ENCODE measurements around the gene PITPNM1.

- TF ChIP-seq POLR2A (IDR thresholded peaks at IDR 0.05; ENCODE audit: low read depth, low read length) (no peak), TAF1 (IDR thresholded peaks at IDR 0.05; ENCODE audit: borderline replicate concordance, low read depth, low read length) (no peak), POLR2AphosphoS5 (IDR thresholded peaks at IDR 0.05; ENCODE audit: low read depth, low read length) (no peak)
These were observed 2.7 kb downstream of the PITPNM1 start for GRCh38 chr11:67502328-67502979.

All from GM12892 (cell line).